GM10248 (cell line): ENCODE measurements around the gene ITGAV.

Experiments
- CTCF ChIA-PET: fragments of 300-600 bp; sonication (Branson Sonifier 250); formaldehyde crosslinking; extraction: SDS; loops from one replicate; lab custom pipeline; 2021; ENCODE audit warnings: antibody characterized with exemption; lab: Yijun Ruan, JAX
- POLR2A ChIA-PET: fragments of 350-650 bp; sonication (Branson Sonifier 250); formaldehyde crosslinking; extraction: SDS; loops from one replicate; lab custom pipeline; 2020; ENCODE audit warnings: antibody characterized with exemption; lab: Yijun Ruan, JAX
- DNase-seq: peaks from one replicate; pipeline ENCODE4 v3.0.0; 2012; ENCODE audit errors: extremely low spot score
- CTCF ChIP-seq: IDR thresholded peaks from 2 replicates; pipeline ENCODE4 v1.5.1; 2012; ENCODE audit warnings: mild to moderate bottlenecking, low read depth; ENCODE audit errors: extremely low read depth, missing control alignments, control extremely low read depth

The ITGAV gene

GRCh38 chr2:186632417-186632816, 42.6 kb downstream of the ITGAV start:
- ChIA-PET CTCF (no interaction called here), POLR2A (no interaction called here)
- no peak for DNase-seq
- no peak for TF ChIP-seq CTCF

GRCh38 chr2:186634701-186635100, 44.8 kb downstream of the ITGAV start:
- ChIA-PET POLR2A (no interaction called here), CTCF (interaction anchor here (1.1 to 2.4 kb wide), 4 partner anchors 9 to 60 kb away, joined by 3 to 7 read pairs (median 4); partner anchors contain the start of genes FAM171B and ITGAV)
- DNase-seq, result no peak
- TF ChIP-seq CTCF, result no peak

GRCh38 chr2:186636800-186637496, 47.1 kb downstream of the ITGAV start:
- TF ChIP-seq CTCF, result no peak
- ChIA-PET CTCF (interaction anchor here (2.4 kb wide), 1 partner anchor 11 kb away, joined by 7 read pairs; no protein-coding TSS in a partner anchor), POLR2A (no interaction called here)
- DNase-seq, result no peak

GRCh38 chr2:186637497-186637800, 47.6 kb downstream of the ITGAV start:
- CTCF ChIA-PET, result no interaction called here
- no peak for DNase-seq
- TF ChIP-seq CTCF, result no peak
- POLR2A ChIA-PET, result no interaction called here

- ChIA-PET POLR2A (no interaction called here), CTCF (interaction anchor here (1.2 to 6.1 kb wide), 6 partner anchors 9 to 812 kb away, joined by 3 to 80 read pairs (median 6); partner anchors contain the start of gene ITGAV)
- no peak for DNase-seq
- TF ChIP-seq CTCF, result no peak
These were observed 50.1 kb downstream of the ITGAV start for GRCh38 chr2:186639939-186640338.

- ChIA-PET CTCF (interaction anchor here (0.6 to 6.1 kb wide), 26 partner anchors 8 to 155 kb away, joined by 3 to 80 read pairs (median 4); partner anchors contain the start of genes ITGAV and ZC3H15), POLR2A (no interaction called here)
- no peak for DNase-seq
- no peak for TF ChIP-seq CTCF
These were observed 51.4 kb downstream of the ITGAV start for GRCh38 chr2:186641132-186641806.
